Upper lobe of right lung (tissue), 1 donor: ENCODE results near the gene PRRC2A. TPM values are rescaled to one million over a fixed set of nuclear protein-coding genes. Genes with fewer than 3 reads are reported as not detected.

Source experiments
- ATAC-seq: fragments of 200-7000 bp; cut with Tn5 transposase; one replicate; pipeline ENCODE4 v1.9.1; 2020; ENCODE audit warnings: mild to moderate bottlenecking, moderate library complexity
- DNase-seq: peaks from one replicate; pipeline ENCODE4 v3.0.0-alpha.2; 2020
- H3K27ac ChIP-seq: fragments of 200-600 bp; one replicate; pipeline ENCODE4 v1.8.0; 2022
- H3K27me3 ChIP-seq: fragments of 200-600 bp; one replicate; pipeline ENCODE4 v1.8.0; 2022; ENCODE audit warnings: mild to moderate bottlenecking
- H3K36me3 ChIP-seq: fragments of 200-600 bp; one replicate; pipeline ENCODE4 v1.8.0; 2022
- H3K4me1 ChIP-seq: fragments of 200-600 bp; one replicate; pipeline ENCODE4 v1.8.0; 2022
- H3K4me3 ChIP-seq: fragments of 200-600 bp; one replicate; pipeline ENCODE4 v1.8.0; 2022; ENCODE audit warnings: mild to moderate bottlenecking
- H3K9me3 ChIP-seq: fragments of 200-600 bp; one replicate; pipeline ENCODE4 v1.8.0; 2022
- intact Hi-C: fragments of 100-400 bp; cut with DNase I; formaldehyde crosslinking; loops from one replicate; pipeline ENCODE4 v1.11.0; 2022
- total RNA-seq: library from RNA; stranded (reverse); fragmentation: NEBNext Ultra II Directional; extraction: Animal tissue kit (Norgen Biotek cat#: 25700); gene quantifications from one replicate; pipeline ENCODE4 v1.2.1, GENCODE V29; 2021
- TF ChIP-seq, protein P1 (sequence below): fragments of 200-600 bp; IDR thresholded peaks from one replicate; pipeline ENCODE4 v1.8.0; 2022; ENCODE audit warnings: antibody characterized with exemption
- donor health status: DM: no; HTN: yes; CAD: no; lungs with severe emphysema.

PRRC2A gene
- total RNA-seq, 1 donor from 2014 or later = 138 TPM

DNA sequence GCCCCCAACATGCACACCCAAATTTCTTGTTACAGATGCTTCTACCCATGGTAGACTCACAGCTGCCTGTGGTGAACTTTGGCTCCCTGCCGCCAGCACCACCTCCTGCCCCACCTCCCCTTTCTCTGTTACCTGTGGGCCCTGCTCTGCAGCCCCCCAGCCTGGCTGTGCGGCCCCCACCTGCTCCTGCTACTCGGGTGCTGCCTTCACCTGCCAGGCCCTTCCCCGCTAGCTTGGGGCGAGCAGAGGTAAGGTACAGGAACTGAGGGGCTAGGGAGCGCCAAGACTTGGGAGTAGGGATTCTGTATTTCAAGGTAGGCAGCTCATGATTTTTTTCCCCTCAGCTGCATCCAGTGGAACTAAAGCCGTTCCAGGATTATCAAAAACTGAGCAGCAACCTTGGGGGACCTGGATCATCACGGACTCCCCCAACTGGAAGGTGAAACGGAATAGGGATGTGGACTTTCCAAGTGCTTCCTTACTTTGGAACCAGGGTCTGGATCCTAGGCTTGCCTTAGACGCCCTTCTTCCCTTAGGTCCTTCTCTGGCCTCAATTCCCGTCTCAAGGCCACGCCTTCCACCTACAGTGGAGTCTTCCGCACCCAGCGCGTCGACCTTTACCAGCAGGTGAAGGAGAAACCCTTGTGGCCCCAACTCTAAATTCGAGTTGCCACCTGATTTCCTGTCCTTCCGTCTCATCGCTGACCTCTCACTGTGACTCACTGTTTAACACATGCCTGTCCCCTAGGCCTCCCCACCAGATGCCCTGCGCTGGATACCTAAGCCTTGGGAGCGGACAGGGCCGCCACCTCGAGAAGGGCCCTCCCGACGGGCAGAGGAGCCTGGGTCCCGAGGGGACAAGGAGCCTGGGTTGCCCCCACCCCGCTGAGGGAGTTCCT lies 16.4 kb downstream of the PRRC2A start:
- ATAC-seq = peak; percentile 7
- DNase-seq = no peak
- H3K36me3 ChIP-seq = peaks cover 98% of the 10 kb centered on the region

DNA sequence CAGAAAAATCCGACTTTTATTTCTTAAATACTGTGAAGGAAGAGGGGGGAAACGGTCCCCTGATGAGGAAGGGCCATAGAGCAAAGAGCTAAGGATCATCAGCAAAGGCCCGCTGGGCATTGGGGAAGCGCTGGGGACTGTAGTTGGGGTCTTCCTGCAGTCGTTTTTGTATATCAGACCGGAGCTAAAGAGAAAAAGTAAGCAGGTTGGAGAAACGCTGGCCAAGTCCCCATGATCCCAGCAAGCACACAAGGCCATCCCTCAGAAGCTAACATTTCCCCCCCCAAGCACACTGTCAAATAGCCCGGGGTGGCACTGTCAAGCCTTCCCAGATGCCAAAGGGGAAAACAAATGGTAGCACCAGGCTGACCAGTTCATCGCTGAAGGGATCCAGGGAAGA lies 18.5 kb downstream of the PRRC2A start:
- ATAC-seq = no peak
- H3K36me3 ChIP-seq = peaks cover 98% of the 10 kb centered on the region
- TF ChIP-seq, protein P1, sequence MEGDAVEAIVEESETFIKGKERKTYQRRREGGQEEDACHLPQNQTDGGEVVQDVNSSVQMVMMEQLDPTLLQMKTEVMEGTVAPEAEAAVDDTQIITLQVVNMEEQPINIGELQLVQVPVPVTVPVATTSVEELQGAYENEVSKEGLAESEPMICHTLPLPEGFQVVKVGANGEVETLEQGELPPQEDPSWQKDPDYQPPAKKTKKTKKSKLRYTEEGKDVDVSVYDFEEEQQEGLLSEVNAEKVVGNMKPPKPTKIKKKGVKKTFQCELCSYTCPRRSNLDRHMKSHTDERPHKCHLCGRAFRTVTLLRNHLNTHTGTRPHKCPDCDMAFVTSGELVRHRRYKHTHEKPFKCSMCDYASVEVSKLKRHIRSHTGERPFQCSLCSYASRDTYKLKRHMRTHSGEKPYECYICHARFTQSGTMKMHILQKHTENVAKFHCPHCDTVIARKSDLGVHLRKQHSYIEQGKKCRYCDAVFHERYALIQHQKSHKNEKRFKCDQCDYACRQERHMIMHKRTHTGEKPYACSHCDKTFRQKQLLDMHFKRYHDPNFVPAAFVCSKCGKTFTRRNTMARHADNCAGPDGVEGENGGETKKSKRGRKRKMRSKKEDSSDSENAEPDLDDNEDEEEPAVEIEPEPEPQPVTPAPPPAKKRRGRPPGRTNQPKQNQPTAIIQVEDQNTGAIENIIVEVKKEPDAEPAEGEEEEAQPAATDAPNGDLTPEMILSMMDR = no peak
- no peak overlapping the region for H3K27ac ChIP-seq
- intact Hi-C loops = no loop called here
- no peaks in the 10 kb centered on the region for H3K27me3 ChIP-seq
- no peak overlapping the region for H3K4me3 ChIP-seq
- no peak for DNase-seq
- no peaks in the 10 kb centered on the region for H3K9me3 ChIP-seq
- H3K4me1 ChIP-seq = no peaks in the 10 kb centered on the region

More for the DNA sequence above, 16.4 kb downstream of the PRRC2A start:
- Histone ChIP-seq H3K4me3 (no peak overlapping the region), H3K27ac (no peak overlapping the region), H3K9me3 (no peaks in the 10 kb centered on the region), H3K27me3 (no peaks in the 10 kb centered on the region), H3K4me1 (no peaks in the 10 kb centered on the region)
- intact Hi-C loops = no loop called here
- TF ChIP-seq, protein P1 = no peak

DNA sequence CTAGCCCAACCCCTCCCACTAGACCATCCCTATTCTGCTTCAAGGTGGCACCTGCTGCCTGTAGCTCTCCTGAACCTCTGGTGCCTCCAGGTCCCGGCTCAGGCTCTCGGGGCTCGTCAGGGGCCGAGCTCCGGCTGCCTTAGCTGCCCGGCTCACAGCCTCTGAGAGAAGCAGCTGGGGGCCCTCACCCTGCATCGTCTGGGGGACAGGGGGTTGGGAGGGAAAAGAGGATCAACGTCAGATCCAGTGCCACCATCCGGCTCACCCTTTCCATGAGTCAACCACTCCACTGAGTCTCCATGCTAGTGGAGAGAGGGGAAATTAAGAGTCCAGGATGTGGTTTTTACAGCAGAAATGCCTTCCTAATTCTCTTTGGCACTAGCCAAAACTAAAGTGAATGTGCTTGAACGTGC lies 18.9 kb downstream of the PRRC2A start:
- DNase-seq (no peak), ATAC-seq (no peak)
- Histone ChIP-seq H3K27ac (no peak overlapping the region), H3K4me3 (no peak overlapping the region), H3K4me1 (no peaks in the 10 kb centered on the region), H3K36me3 (peaks cover 98% of the 10 kb centered on the region), H3K27me3 (no peaks in the 10 kb centered on the region), H3K9me3 (no peaks in the 10 kb centered on the region)
- TF ChIP-seq, protein P1 = no peak
- intact Hi-C loops = no loop called here

DNA sequence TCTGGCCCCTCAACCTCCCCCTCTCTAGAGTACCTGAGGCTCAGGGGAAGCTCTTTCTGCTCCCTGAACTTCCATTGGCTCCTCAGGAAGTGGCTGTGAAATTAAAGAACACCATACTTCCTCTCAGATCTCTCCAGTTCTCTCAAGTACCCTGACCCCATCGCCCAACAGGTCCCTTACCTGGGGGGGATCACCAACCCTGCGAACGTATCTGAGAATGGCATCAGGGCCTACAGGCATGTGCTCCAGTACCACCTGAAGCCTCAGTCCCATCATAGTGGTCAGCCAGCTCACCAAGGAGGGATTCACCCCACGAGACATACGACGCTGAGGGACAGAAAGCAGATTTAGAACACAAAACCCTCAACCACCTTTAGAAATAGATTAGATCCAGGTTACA lies 20.1 kb downstream of the PRRC2A start:
- Histone ChIP-seq H3K4me1 (no peaks in the 10 kb centered on the region), H3K27ac (no peak overlapping the region), H3K9me3 (no peaks in the 10 kb centered on the region), H3K27me3 (no peaks in the 10 kb centered on the region), H3K4me3 (no peak overlapping the region), H3K36me3 (peaks cover 98% of the 10 kb centered on the region)
- TF ChIP-seq, protein P1 = no peak
- DNase-seq (no peak), ATAC-seq (no peak)
- intact Hi-C loops = no loop called here

DNA sequence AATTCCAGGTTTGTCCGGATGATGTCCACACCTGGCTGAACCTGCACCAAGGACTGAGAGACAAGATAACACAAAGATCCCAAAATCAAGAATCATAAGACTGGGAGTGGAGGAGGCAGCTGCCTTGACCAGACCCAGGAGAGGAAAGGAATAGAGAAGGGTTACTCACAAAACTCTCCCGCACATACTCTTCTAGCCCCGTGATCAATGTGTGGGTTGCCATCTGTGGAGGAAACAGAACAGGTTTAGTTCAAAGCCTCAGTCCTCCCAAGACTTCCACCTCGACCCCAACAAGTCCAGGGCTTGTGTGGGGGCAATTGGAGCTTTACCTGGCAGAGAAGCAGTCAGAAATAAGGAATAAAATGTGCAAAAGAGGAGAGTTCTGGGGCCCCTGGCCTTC lies 20.9 kb downstream of the PRRC2A start:
- peaks cover 98% of the 10 kb centered on the region for H3K36me3 ChIP-seq
- DNase-seq (no peak), ATAC-seq (no peak)
- no peak overlapping the region for H3K27ac ChIP-seq
- intact Hi-C loops = no loop called here
- no peak overlapping the region for H3K4me3 ChIP-seq
- H3K27me3 ChIP-seq = no peaks in the 10 kb centered on the region
- TF ChIP-seq, protein P1 = no peak
- H3K9me3 ChIP-seq = no peaks in the 10 kb centered on the region
- no peaks in the 10 kb centered on the region for H3K4me1 ChIP-seq
